Fibroblast of villous mesenchyme (primary cell): Measurements from ENCODE around the gene BTN1A1. TPM values are rescaled to one million over a fixed set of nuclear protein-coding genes. Genes with fewer than 3 reads are reported as not detected.

ENCODE experiments used
- DNase-seq: peaks from one replicate; pipeline ENCODE4 v3.0.0-alpha.2; 2010; ENCODE audit warnings: low read depth
- H3K4me3 ChIP-seq: 2 replicates; pipeline ENCODE4 v1.5.1; 2011; ENCODE audit warnings: low read depth, mild to moderate bottlenecking, low read length
- total RNA-seq: library from RNA; depleted of rRNA; stranded (reverse); fragments of >200 nt; gene quantifications from 2 replicates; pipeline ENCODE4 v1.2.3, GENCODE V29; 2012
- TF ChIP-seq, protein P1 (sequence below): IDR thresholded peaks from 2 replicates; pipeline ENCODE4 v1.5.1; 2012; ENCODE audit warnings: low read depth, mild to moderate bottlenecking, low read length; ENCODE audit not compliant: insufficient read depth

Gene BTN1A1
- total RNA-seq, 1 donor: not detected

DNA sequence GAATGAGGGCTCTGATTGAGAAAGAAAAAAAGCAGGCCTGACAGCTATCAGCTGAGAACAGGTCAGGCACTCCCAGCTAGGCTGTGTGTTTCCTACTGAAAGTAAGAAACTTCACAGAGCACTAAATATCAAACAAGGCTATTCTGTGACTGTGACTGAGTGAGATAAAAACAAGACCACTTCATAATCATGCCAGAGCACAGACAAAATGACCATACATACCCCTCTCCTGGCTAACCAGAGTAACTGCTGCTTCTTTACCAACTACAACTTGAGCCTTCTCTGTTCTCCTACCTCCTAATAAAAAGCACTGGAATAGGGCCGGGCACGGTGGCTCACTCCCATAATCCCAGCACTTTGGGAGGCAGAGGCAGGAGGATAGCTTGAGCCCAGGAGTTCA lies 6.8 kb upstream of the BTN1A1 start:
- TF ChIP-seq, protein P1, sequence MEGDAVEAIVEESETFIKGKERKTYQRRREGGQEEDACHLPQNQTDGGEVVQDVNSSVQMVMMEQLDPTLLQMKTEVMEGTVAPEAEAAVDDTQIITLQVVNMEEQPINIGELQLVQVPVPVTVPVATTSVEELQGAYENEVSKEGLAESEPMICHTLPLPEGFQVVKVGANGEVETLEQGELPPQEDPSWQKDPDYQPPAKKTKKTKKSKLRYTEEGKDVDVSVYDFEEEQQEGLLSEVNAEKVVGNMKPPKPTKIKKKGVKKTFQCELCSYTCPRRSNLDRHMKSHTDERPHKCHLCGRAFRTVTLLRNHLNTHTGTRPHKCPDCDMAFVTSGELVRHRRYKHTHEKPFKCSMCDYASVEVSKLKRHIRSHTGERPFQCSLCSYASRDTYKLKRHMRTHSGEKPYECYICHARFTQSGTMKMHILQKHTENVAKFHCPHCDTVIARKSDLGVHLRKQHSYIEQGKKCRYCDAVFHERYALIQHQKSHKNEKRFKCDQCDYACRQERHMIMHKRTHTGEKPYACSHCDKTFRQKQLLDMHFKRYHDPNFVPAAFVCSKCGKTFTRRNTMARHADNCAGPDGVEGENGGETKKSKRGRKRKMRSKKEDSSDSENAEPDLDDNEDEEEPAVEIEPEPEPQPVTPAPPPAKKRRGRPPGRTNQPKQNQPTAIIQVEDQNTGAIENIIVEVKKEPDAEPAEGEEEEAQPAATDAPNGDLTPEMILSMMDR: peak; percentile 47
- DNase-seq: peak; percentile 47
- H3K4me3 ChIP-seq: no peak overlapping the region

DNA sequence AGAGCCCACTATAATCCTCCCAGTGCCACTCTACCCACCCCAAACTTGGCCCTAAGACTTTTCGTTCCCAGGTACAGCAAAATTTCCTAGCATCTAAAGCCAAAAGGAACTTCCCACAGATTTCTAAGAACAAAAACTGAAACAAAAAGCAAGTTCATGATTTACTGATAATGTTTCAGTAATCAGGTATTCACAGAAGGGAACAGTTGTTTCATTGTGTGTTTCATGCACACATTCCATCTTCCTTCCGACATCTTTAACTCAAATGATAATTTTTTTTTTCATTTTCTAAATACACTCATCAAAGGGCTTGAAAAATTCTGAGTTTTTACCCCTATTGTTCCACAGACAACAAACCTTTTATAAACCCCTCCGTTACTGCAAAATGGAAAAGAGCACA lies 6.0 kb upstream of the BTN1A1 start:
- TF ChIP-seq, protein P1: no peak
- DNase-seq: no peak
- H3K4me3 ChIP-seq: no peak overlapping the region

DNA sequence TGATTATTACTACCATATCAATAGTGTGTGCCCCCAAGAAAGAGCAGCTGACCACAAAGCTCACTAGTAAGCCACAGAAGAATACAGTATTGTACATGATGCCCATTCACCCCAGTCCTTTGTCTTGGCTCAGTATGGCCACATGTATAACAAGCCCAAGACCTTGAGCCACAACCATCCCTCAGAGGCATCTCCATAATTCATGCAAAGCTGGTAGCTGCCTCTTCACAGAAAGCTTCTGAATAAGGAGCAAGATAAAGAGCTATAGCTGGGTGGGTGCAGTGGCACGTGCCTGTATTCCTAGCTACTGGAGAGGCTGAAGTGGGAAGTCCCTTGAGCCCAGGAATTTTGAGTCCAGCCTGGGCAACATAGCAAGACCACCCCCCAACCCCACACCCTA lies 4.8 kb upstream of the BTN1A1 start:
- TF ChIP-seq, protein P1: no peak
- DNase-seq: no peak

DNA sequence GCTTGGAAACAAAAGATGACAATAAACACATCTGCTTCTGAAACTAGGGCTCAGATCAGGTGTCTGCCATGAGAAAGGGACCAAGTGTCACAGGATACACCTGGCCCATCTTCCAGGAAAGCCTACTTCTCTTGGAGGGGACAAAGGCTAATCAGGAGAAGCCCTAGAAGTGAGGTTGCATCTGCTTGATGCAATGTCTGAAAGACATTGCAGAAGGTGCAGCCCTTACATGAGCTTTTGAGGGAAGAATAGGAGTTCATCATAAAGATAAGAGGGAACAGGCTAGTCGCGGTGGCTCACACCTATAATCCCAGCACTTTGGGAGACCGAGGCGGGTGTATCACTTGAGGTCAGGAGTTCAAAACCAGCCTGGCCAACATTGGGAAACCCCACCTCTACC lies 2.5 kb upstream of the BTN1A1 start:
- DNase-seq: no peak
- H3K4me3 ChIP-seq: no peak overlapping the region
- TF ChIP-seq, protein P1: no peak

More for the DNA sequence above, 4.8 kb upstream of the BTN1A1 start:
- H3K4me3 ChIP-seq: no peak overlapping the region

DNA sequence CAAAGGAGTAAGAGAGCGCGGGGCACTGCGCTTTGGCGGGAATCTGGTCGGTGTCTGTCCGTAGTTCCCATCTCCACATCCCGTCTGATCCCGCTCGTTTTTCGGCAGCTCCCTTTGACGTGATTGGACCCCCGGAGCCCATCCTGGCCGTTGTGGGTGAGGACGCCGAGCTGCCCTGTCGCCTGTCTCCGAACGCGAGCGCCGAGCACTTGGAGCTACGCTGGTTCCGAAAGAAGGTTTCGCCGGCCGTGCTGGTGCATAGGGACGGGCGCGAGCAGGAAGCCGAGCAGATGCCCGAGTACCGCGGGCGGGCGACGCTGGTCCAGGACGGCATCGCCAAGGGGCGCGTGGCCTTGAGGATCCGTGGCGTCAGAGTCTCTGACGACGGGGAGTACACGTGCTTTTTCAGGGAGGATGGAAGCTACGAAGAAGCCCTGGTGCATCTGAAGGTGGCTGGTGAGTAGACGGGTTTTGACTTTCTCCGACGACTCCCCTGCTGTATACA lies 1.4 kb downstream of the BTN1A1 start:
- peak overlapping the region; percentile 42 for H3K4me3 ChIP-seq
- DNase-seq: peak; percentile 20
- TF ChIP-seq, protein P1: no peak

DNA sequence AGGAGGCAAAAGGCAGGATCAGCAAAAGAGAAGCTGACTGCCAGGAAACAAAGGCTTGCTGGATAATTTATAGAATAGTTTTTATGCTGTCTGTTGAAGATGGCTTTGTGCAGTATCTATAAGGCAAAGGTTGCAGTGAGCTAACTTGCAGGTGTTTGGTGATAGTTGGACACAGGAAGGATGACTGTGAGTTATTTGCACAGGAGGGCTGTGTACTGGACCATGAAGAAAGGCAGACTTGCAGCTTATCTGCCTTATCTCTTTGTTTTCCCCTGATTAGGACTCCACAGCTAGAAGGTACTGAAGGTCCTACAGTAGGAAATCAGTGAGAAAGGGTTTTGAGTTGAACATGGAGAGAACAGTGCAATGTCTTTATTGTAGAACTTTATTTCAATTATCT lies 2.1 kb downstream of the BTN1A1 start:
- DNase-seq: no peak
- TF ChIP-seq, protein P1: no peak
- no peak overlapping the region for H3K4me3 ChIP-seq

DNA sequence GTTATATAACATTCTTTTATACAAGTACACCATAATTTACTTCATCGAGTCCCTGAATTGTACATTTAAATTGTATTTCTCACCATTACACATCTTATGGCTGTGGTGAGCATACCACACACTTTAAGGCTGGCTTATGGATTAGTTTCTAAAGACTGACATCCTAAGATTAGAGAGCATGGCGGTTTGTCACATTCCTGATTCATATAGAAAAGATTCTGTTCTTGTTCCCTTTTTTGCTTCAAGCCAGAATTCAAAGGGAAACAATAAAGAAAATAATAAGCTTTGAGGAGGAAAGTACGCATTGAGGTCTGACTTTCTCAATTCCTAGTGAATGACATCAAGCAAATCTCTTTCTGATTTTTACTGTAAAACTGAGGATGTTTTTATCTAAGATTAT lies 2.5 kb downstream of the BTN1A1 start:
- TF ChIP-seq, protein P1: no peak
- DNase-seq: no peak
- H3K4me3 ChIP-seq: no peak overlapping the region
